CD14-positive monocyte (primary cell): Measurements from ENCODE around the gene CUBN. TPM values are rescaled to one million over a fixed set of nuclear protein-coding genes. Genes with fewer than 3 reads are reported as not detected.
A peak's percentile ranks its signal among the peaks of the same experiment; 100 is the strongest.

Source experiments
- DNase-seq, 3 donors: peaks; one replicate each; pipeline ENCODE4 v3.0.0-alpha.2; 2011 to 2022
- H2AFZ ChIP-seq: 2 replicates; pipeline ENCODE4 v1.6.0; 2012; ENCODE audit warnings: mild to moderate bottlenecking, low read depth, low read length, inconsistent platforms; ENCODE audit not compliant: insufficient read depth, poor library complexity, severe bottlenecking
- H3K27ac ChIP-seq, 2 donors: 1 replicate in 1 of 2; 2 replicates in 1 of 2; pipeline ENCODE4 v1.5.1; 2012 to 2013; ENCODE audit warnings: low read length in 2 of 2, control low read depth in 1 of 2, inconsistent platforms in 1 of 2, low read depth in 1 of 2, mild to moderate bottlenecking in 1 of 2
- H3K27me3 ChIP-seq, 2 donors: one replicate each; pipeline versions ENCODE4 v1.6.0 to v1.6.1; 2011 to 2013; ENCODE audit warnings: low read length in 2 of 2; ENCODE audit not compliant: control insufficient read depth in 2 of 2, insufficient read depth in 2 of 2
- H3K36me3 ChIP-seq, 2 donors: replicated peaks in 1 of 2; 1 replicate in 1 of 2; 2 replicates in 1 of 2; pipeline versions ENCODE4 v1.5.1 to v1.6.1; 2012 to 2013; ENCODE audit warnings: low read length in 2 of 2, control low read depth in 1 of 2, inconsistent platforms in 1 of 2, mild to moderate bottlenecking in 1 of 2; ENCODE audit not compliant: insufficient read depth in 2 of 2, control insufficient read depth in 1 of 2
- H3K4me1 ChIP-seq, 2 donors: 1 replicate in 1 of 2; 2 replicates in 1 of 2; pipeline versions ENCODE4 v1.5.1 to v1.6.1; 2012 to 2013; ENCODE audit warnings: low read length in 2 of 2, control low read depth in 1 of 2, inconsistent platforms in 1 of 2, mild to moderate bottlenecking in 1 of 2, moderate library complexity in 1 of 2; ENCODE audit not compliant: insufficient read depth in 2 of 2, control insufficient read depth in 1 of 2
- H3K4me2 ChIP-seq: replicated peaks from 2 replicates; pipeline ENCODE3; 2012; ENCODE audit warnings: low read length, moderate library complexity, mild to moderate bottlenecking; ENCODE audit not compliant: poor library complexity, severe bottlenecking; ENCODE audit errors: extremely low read depth
- H3K4me3 ChIP-seq, 3 experiments: fragments of 200-600 bp in 1 of 3; sonication (generic) in 1 of 3; replicated peaks in 1 of 3; 1 replicate in 2 of 3; 2 replicates in 1 of 3; pipeline ENCODE4 v1.5.1; 2011 to 2013; ENCODE audit warnings: low read length in 3 of 3, mild to moderate bottlenecking in 3 of 3, control low read depth in 2 of 3, low read depth in 2 of 3, inconsistent platforms in 1 of 3, moderate library complexity in 1 of 3
- H3K79me2 ChIP-seq: 2 replicates; pipeline ENCODE4 v1.6.0; 2012; ENCODE audit warnings: mild to moderate bottlenecking, control low read depth, inconsistent platforms, low read length, moderate library complexity; ENCODE audit not compliant: insufficient read depth
- H3K9ac ChIP-seq: 2 replicates; pipeline ENCODE4 v1.6.0; 2017; ENCODE audit warnings: low read length, mild to moderate bottlenecking; ENCODE audit not compliant: insufficient read depth, poor library complexity, severe bottlenecking
- H3K9me3 ChIP-seq, 2 donors: replicated peaks in 1 of 2; 1 replicate in 1 of 2; 2 replicates in 1 of 2; pipeline versions ENCODE4 v1.5.1 to v1.6.1; 2012 to 2013; ENCODE audit warnings: low read length in 2 of 2, control low read depth in 1 of 2; ENCODE audit not compliant: control insufficient read depth in 1 of 2, insufficient read depth in 1 of 2
- H4K20me1 ChIP-seq: 2 replicates; pipeline ENCODE4 v1.6.0; 2012; ENCODE audit warnings: mild to moderate bottlenecking, low read length, control low read depth, moderate library complexity; ENCODE audit not compliant: insufficient read depth
- H3K27ac Mint-ChIP-seq, 7 donors: one replicate each; pipeline ENCODE4 v1.8.0; 2020; ENCODE audit warnings: mild to moderate bottlenecking in 7 of 7, mixed read lengths in 7 of 7, moderate library complexity in 6 of 7, inconsistent platforms in 2 of 7
- H3K27me3 Mint-ChIP-seq, 3 donors: one replicate each; pipeline ENCODE4 v1.8.0; 2021 to 2022; ENCODE audit warnings: low read depth in 3 of 3, mild to moderate bottlenecking in 3 of 3, mixed read lengths in 3 of 3, moderate library complexity in 3 of 3, inconsistent platforms in 1 of 3
- H3K36me3 Mint-ChIP-seq, 2 donors: one replicate each; pipeline ENCODE4 v1.8.0; 2020; ENCODE audit warnings: mixed read lengths in 2 of 2, inconsistent platforms in 1 of 2, mild to moderate bottlenecking in 1 of 2
- H3K4me1 Mint-ChIP-seq: one replicate; pipeline ENCODE4 v1.8.0; 2020; ENCODE audit warnings: mild to moderate bottlenecking, mixed read lengths
- H3K4me3 Mint-ChIP-seq, 2 donors: one replicate each; pipeline ENCODE4 v1.8.0; 2020; ENCODE audit warnings: mild to moderate bottlenecking in 2 of 2, mixed read lengths in 2 of 2, moderate library complexity in 1 of 2
- H3K9me3 Mint-ChIP-seq, 7 donors: one replicate each; pipeline ENCODE4 v1.8.0; 2020 to 2022; ENCODE audit warnings: mixed read lengths in 7 of 7, mild to moderate bottlenecking in 6 of 7, moderate library complexity in 6 of 7, inconsistent platforms in 2 of 7
- WGBS: methylation state at CpG from one replicate; pipeline ENCODE4 v1.1.5; 2013; ENCODE audit warnings: missing lambda C conversion rate; ENCODE audit not compliant: insufficient coverage; 5-methylcytosine and 5-hydroxymethylcytosine counted together
- intact Hi-C, 2 donors: fragments of 100-400 bp; cut with micrococcal nuclease; formaldehyde crosslinking; loops; one replicate each; pipeline versions ENCODE4 v1.15.0 to v1.15.1; 2023
- polyA plus RNA-seq, 3 donors: library from polyadenylated mRNA; depleted of rRNA in 1 of 3; unstranded in 2 of 3; stranded (reverse) in 1 of 3; fragments of 300-500 nt in 2 of 3; fragments of >200 nt in 1 of 3; fragmentation: Illumina TruSeq in 2 of 3; gene quantifications; 1 replicate in 2 of 3; 2 replicates in 1 of 3; pipeline ENCODE4 v1.2.3, GENCODE V29; 2012 to 2021
- TF ChIP-seq, protein P1 (sequence below): fragments of 200-600 bp; IDR thresholded peaks from one replicate; pipeline ENCODE4 v1.8.0; 2022; ENCODE audit warnings: antibody characterized with exemption, mild to moderate bottlenecking

The CUBN gene
- polyA plus RNA-seq, 3 donors = 0.95 TPM; not detected in 2

DNA sequence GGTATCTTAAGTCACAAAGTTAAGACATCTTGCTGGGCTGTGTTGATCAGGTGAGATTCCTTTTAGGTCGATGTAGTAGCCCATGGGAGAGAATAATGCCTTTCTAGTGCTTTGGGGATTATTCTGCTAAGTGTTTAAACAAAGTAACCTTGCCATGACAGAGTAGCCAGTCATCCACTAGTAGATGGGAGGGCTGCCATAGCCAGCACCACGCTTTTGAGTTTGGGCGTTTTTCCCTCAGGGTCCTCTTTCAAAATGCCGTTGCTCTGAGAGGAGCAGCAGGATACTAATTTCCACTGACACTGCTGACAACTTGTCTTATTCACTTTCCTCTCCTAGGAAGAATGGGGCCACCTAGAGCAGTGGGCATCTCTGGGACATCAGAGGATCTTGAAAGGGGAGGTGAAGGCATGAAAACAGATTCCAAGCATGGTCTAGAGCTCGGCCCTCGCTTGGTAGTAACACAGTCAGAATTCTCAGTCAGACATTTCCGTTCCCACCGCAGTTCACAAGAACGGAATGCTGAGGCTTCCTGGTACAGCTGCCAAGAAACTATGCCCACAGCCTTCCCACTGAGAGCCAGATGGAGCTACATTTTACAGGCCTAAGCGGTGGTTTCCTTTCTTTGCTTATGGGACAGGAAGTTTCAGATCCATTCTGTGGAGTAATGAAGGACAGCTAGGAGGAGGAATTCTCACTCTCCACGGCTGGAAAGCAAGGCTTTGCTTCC, 297.1 kb downstream of the CUBN start:
- no peak overlapping the region for H3K27ac Mint-ChIP-seq
- no peak for DNase-seq
- H3K9ac ChIP-seq = no peak overlapping the region
- H3K4me3 Mint-ChIP-seq = no peak overlapping the region
- TF ChIP-seq, protein P1, sequence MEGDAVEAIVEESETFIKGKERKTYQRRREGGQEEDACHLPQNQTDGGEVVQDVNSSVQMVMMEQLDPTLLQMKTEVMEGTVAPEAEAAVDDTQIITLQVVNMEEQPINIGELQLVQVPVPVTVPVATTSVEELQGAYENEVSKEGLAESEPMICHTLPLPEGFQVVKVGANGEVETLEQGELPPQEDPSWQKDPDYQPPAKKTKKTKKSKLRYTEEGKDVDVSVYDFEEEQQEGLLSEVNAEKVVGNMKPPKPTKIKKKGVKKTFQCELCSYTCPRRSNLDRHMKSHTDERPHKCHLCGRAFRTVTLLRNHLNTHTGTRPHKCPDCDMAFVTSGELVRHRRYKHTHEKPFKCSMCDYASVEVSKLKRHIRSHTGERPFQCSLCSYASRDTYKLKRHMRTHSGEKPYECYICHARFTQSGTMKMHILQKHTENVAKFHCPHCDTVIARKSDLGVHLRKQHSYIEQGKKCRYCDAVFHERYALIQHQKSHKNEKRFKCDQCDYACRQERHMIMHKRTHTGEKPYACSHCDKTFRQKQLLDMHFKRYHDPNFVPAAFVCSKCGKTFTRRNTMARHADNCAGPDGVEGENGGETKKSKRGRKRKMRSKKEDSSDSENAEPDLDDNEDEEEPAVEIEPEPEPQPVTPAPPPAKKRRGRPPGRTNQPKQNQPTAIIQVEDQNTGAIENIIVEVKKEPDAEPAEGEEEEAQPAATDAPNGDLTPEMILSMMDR = no peak
- intact Hi-C loops = no loop called here
- no peaks in the 10 kb centered on the region for H3K4me1 ChIP-seq
- peaks cover 1 to 6% (median 2%) of the 10 kb centered on the region in 3 donors for H3K27me3 Mint-ChIP-seq
- H3K9me3 ChIP-seq = no peaks in the 10 kb centered on the region
- H3K4me1 Mint-ChIP-seq = peaks cover 20% of the 10 kb centered on the region
- no peak overlapping the region for H3K4me3 ChIP-seq
- no peaks in the 10 kb centered on the region for H3K27me3 ChIP-seq
- H3K36me3 Mint-ChIP-seq = no peaks in the 10 kb centered on the region
- no peaks in the 10 kb centered on the region for H4K20me1 ChIP-seq
- H3K9me3 Mint-ChIP-seq = no peaks in the 10 kb centered on the region
- H3K79me2 ChIP-seq = no peaks in the 10 kb centered on the region
- H2AFZ ChIP-seq = peak overlapping the region; percentile 31
- WGBS = 25% methylated on average over 8 of the region's 11 CpGs
- no peaks in the 10 kb centered on the region for H3K36me3 ChIP-seq
- H3K27ac ChIP-seq = no peak overlapping the region
- no peak overlapping the region for H3K4me2 ChIP-seq

DNA sequence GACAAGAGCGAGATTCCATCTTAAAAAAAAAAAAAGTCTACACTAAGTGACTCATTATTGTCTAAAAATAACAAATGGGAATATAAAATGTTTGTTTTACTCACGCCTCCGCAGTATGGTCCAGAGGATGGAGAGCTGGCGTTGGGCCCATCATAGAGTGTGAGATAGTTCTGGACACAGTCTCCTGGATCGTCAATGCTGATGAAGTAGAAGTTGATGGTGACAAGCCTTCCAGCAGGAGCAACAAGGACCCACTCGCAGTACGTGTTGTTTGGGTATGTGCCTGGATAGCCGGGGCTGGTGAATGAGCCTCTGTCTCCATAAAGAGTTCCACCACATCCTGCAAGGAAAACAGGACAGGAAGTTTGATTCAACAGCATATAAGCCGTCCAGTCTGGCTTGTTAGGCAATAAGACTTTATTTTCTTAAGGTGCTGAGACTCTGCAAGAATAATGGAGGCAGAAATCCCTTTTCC, 300.9 kb downstream of the CUBN start:
- no peaks in the 10 kb centered on the region for H3K79me2 ChIP-seq
- Mint-ChIP-seq H3K36me3 (no peaks in the 10 kb centered on the region), H3K4me1 (peaks cover 12% of the 10 kb centered on the region), H3K27me3 (peaks cover 2 to 5% (median 3%) of the 10 kb centered on the region in 3 donors), H3K9me3 (no peaks in the 10 kb centered on the region), H3K27ac (no peak overlapping the region), H3K4me3 (no peak overlapping the region)
- no peaks in the 10 kb centered on the region for H4K20me1 ChIP-seq
- TF ChIP-seq, protein P1 = no peak
- WGBS = 71% methylated on average over 6 of the region's 9 CpGs
- H3K4me2 ChIP-seq = no peak overlapping the region
- H3K27me3 ChIP-seq = no peaks in the 10 kb centered on the region
- H3K4me1 ChIP-seq = no peaks in the 10 kb centered on the region
- H2AFZ ChIP-seq = no peak overlapping the region
- no peaks in the 10 kb centered on the region for H3K36me3 ChIP-seq
- H3K9ac ChIP-seq = no peak overlapping the region
- no peak overlapping the region for H3K4me3 ChIP-seq
- intact Hi-C loops = loop anchor here (5.0 kb wide), 2 partner anchors 429 to 599 kb away; no protein-coding TSS in a partner anchor
- no peaks in the 10 kb centered on the region for H3K9me3 ChIP-seq
- DNase-seq = no peak
- no peak overlapping the region for H3K27ac ChIP-seq
